Caki2 (cell line): ENCODE data around the gene TRIM66. TPM values are rescaled to one million over a fixed set of nuclear protein-coding genes. Genes with fewer than 3 reads are reported as not detected.

Experiments
- DNase-seq: peaks from one replicate; pipeline ENCODE4 v3.0.0-alpha.2; 2015; ENCODE audit warnings: low read depth
- in situ Hi-C: cut with HindIII; loops from 2 replicates; pipeline ENCODE4 v1.10.0; 2016; ENCODE audit warnings: low sequenced_read_pairs, low pct_unique_long_range_greater_than_20kb, mixed read lengths
- total RNA-seq: library from RNA; depleted of rRNA; stranded (reverse); fragments of >200 nt; shearing (Covaris generic); gene quantifications from 2 replicates; pipeline ENCODE4 v1.2.3, GENCODE V29; 2014; ENCODE audit warnings: low replicate concordance

The TRIM66 gene
- total RNA-seq, 1 experiment from 2014 or later: 0.27 TPM

GRCh38 chr11:8717876-8718753, 35.6 kb upstream of the TRIM66 start:
- DNase-seq: peak; percentile 36
- in situ Hi-C loops: no loop called here

- no peak for DNase-seq
- in situ Hi-C loops: no loop called here
Measured at GRCh38 chr11:8717544-8717875, 35.0 kb upstream of the TRIM66 start.

GRCh38 chr11:8715501-8715900, 33.0 kb upstream of the TRIM66 start:
- in situ Hi-C loops: no loop called here
- no peak for DNase-seq

- DNase-seq: no peak
- in situ Hi-C loops: no loop called here
Measured at GRCh38 chr11:8714622-8715225, 32.3 kb upstream of the TRIM66 start.

- DNase-seq: no peak
- in situ Hi-C loops: no loop called here
Measured at GRCh38 chr11:8713760-8714454, 31.4 kb upstream of the TRIM66 start.

GRCh38 chr11:8712506-8712905, 30.0 kb upstream of the TRIM66 start:
- in situ Hi-C loops: no loop called here
- no peak for DNase-seq

- no peak for DNase-seq
- in situ Hi-C loops: no loop called here
Measured at GRCh38 chr11:8711895-8712442, 29.5 kb upstream of the TRIM66 start.

- in situ Hi-C loops: no loop called here
- DNase-seq: no peak
Measured at GRCh38 chr11:8709777-8710176, 27.3 kb upstream of the TRIM66 start.

GRCh38 chr11:8709002-8709672, 26.7 kb upstream of the TRIM66 start:
- in situ Hi-C loops: no loop called here
- DNase-seq: no peak

- in situ Hi-C loops: no loop called here
- DNase-seq: no peak
Measured at GRCh38 chr11:8707541-8708191, 25.2 kb upstream of the TRIM66 start.

- in situ Hi-C loops: no loop called here
- DNase-seq: no peak
Measured at GRCh38 chr11:8706673-8707432, 24.4 kb upstream of the TRIM66 start.

- in situ Hi-C loops: no loop called here
- DNase-seq: no peak
Measured at GRCh38 chr11:8705146-8705545, 22.7 kb upstream of the TRIM66 start.

GRCh38 chr11:8704136-8704535, 21.7 kb upstream of the TRIM66 start:
- in situ Hi-C loops: no loop called here
- no peak for DNase-seq

GRCh38 chr11:8702598-8702915, 20.1 kb upstream of the TRIM66 start:
- no peak for DNase-seq
- in situ Hi-C loops: no loop called here

- no peak for DNase-seq
- in situ Hi-C loops: no loop called here
Measured at GRCh38 chr11:8701891-8702597, 19.6 kb upstream of the TRIM66 start.

- in situ Hi-C loops: no loop called here
- no peak for DNase-seq
Measured at GRCh38 chr11:8699903-8700302, 17.4 kb upstream of the TRIM66 start.

GRCh38 chr11:8698917-8699441, 16.5 kb upstream of the TRIM66 start:
- no peak for DNase-seq
- in situ Hi-C loops: no loop called here
